ENCODE data around the gene ZNF805.

- TF ChIP-seq, protein P1, sequence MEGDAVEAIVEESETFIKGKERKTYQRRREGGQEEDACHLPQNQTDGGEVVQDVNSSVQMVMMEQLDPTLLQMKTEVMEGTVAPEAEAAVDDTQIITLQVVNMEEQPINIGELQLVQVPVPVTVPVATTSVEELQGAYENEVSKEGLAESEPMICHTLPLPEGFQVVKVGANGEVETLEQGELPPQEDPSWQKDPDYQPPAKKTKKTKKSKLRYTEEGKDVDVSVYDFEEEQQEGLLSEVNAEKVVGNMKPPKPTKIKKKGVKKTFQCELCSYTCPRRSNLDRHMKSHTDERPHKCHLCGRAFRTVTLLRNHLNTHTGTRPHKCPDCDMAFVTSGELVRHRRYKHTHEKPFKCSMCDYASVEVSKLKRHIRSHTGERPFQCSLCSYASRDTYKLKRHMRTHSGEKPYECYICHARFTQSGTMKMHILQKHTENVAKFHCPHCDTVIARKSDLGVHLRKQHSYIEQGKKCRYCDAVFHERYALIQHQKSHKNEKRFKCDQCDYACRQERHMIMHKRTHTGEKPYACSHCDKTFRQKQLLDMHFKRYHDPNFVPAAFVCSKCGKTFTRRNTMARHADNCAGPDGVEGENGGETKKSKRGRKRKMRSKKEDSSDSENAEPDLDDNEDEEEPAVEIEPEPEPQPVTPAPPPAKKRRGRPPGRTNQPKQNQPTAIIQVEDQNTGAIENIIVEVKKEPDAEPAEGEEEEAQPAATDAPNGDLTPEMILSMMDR (conservative IDR thresholded peaks at IDR 0.05; ENCODE audit: low read length): no peak
- no peak for TF ChIP-seq EZH2phosphoT487 (IDR thresholded peaks at IDR 0.05; ENCODE audit: borderline replicate concordance, low read depth, low read length)
These were observed 30.8 kb downstream of the ZNF805 start for GRCh38 chr19:57271280-57271679.
